GM19324 (cell line): ENCODE measurements around the gene FGB.

Experiments
- ATAC-seq: cut with Tn5 transposase; IDR thresholded peaks from one replicate; pipeline ENCODE4 v1.9.1; 2021; ENCODE audit warnings: mild to moderate bottlenecking, moderate library complexity; ENCODE audit not compliant: unreplicated experiment, low FRiP score

Gene FGB

DNA sequence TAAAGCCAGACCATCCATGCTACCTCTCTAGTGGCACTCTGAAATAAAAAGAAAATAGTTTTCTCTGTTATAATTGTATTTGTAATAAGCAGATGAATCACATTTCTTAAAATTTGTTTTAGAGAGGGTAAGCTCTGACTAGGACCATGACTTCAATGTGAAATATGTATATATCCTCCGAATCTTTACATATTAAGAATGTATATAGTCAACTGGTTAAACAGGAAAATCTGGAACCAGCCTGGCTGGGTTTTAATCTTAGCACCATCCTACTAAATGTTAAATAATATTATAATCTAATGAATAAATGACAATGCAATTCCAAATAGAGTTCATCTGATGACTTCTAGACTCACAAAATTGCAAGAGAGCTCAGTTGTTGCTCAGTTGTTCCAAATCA lies 1.5 kb downstream of the FGB start:
- ATAC-seq = no peak

DNA sequence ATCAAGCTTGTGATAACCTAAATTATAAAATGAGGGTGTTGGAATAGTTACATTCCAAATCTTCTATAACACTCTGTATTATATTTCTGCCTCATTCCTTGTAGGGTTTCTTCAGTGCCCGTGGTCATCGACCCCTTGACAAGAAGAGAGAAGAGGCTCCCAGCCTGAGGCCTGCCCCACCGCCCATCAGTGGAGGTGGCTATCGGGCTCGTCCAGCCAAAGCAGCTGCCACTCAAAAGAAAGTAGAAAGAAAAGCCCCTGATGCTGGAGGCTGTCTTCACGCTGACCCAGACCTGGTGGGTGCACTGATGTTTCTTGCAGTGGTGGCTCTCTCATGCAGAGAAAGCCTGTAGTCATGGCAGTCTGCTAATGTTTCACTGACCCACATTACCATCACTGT lies 2.9 kb downstream of the FGB start:
- no peak for ATAC-seq

DNA sequence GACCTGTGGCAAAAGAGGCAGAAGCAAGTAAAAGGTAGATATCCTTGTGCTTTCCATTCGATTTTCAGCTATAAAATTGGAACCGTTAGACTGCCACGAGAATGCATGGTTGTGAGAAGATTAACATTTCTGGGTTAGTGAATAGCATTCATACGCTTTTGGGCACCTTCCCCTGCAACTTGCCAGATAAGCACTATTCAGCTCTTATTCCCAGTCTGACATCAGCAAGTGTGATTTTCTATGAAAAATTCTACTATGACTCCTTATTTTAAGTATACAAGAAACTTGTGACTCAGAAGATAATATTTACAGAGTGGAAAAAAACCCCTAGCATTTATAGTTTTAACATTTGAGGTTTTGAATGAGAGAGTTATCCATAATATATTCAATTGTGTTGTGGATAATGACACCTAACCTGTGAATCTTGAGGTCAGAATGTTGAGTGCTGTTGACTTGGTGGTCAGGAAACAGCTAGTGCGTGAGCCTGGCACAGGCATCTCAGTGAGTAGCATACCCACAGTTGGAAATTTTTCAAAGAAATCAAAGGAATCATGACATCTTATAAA lies 3.9 kb downstream of the FGB start:
- ATAC-seq = no peak

DNA sequence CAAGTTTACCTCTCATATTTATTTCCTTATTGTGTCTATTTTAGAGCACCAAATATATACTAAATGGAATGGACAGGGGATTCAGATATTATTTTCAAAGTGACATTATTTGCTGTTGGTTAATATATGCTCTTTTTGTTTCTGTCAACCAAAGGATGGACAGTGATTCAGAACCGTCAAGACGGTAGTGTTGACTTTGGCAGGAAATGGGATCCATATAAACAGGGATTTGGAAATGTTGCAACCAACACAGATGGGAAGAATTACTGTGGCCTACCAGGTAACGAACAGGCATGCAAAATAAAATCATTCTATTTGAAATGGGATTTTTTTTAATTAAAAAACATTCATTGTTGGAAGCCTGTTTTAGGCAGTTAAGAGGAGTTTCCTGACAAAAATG lies 6.2 kb downstream of the FGB start:
- ATAC-seq = no peak

DNA sequence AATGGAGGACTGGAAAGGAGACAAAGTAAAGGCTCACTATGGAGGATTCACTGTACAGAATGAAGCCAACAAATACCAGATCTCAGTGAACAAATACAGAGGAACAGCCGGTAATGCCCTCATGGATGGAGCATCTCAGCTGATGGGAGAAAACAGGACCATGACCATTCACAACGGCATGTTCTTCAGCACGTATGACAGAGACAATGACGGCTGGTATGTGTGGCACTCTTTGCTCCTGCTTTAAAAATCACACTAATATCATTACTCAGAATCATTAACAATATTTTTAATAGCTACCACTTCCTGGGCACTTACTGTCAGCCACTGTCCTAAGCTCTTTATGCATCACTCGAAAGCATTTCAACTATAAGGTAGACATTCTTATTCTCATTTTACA lies 6.8 kb downstream of the FGB start:
- no peak for ATAC-seq

DNA sequence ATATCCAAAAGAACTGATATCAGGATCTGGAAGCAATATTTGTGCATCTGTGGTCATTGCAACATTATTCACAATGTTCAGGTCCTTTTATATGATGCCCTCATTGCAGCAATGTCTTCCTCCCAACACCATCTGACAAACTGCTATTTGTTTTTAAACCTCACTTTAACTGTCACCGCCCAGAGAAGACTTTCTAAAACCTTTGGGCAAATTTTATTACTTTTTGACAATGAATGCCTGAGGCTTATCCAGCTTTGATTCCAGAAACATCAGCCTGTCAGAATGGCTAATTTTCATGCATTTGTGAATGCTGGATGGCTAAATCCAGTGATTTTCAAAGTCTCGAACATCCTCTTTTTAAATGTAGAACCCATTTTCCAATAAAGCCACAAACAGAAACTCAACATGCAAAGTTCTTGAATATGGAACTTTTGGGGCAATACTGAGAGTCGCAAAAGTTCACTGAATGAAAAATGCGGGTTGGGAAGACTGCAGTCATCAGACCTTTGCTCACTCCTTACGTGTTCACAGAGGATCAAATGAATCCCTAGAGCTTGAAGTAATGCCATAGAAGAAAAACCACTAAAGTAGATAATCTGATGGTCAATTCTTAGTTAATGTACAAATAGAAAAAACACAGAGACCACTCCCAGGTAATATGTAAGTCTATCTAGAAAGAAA lies 10.5 kb downstream of the FGB start:
- ATAC-seq = no peak

DNA sequence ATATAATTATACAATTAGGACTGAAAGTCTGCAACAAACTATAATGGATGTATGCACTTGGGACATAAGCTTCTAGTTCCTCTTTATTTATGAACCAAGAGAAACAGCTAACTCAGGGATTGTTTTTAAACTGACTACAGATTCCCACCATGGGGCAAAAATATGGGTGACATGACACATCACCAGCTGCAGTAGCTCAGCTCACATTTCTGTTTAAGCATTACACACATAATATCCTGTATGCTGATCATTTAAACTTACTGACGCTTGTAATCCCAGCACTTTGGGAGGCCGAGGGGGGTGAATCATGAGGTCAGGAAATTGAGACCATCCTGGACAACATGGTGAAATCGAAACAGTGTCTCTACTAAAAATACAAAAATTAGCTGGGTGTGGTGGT lies 11.5 kb downstream of the FGB start:
- no peak for ATAC-seq

DNA sequence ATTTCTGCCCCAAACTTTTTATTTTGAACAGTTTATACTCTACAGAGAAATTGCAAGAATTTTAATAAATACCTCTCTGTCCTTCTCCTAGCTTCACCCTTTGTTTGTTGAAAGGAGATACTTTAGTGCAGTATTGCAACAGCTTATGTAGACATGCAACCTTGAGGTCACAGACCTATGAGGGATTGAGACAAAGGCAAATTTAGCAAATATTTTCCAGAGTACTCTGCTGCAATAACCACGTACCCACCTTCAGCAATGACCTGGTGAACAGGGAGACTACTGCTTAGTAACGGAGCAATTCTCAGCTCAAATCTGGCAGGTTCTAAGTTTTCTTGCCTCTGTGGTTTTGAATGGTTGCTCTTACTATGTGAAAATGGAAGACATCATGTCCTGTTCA lies 14.5 kb downstream of the FGB start:
- no peak for ATAC-seq

DNA sequence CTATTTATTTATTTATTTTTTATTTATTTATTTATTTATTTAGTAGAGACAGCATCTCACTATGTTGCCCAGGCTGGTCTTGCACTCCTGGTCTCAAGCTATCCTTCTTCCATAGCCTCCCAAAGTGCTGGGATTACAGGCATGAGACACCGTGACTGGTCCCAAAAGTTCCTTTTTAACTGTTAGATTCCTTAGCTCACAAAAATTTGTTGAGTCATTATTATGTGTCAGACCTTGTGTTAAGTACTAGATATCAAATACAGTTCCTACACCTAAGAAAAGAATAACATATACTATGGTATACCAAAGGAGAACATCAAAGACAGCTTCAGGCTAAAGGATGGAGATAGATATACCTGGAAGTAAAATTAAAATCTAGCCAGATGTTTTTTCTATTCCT lies 16.1 kb downstream of the FGB start:
- ATAC-seq = no peak

DNA sequence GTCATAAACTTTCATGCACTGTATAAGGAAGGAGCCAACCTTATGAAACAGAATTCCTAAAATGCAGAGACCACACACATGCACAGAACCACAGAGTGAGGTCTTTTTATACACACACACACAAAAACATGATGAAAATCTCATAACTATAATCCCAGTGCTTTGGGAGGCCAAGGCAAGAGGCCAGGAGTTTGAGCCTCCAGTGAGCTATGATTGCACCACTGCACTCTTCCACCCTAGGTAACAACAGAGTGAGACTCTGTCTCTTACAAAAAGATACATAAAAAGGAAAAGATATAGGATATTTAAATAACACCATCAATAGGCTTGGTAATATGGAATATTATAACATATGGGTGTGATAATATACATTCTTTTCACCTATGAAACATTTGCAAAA lies 17.1 kb downstream of the FGB start:
- no peak for ATAC-seq

DNA sequence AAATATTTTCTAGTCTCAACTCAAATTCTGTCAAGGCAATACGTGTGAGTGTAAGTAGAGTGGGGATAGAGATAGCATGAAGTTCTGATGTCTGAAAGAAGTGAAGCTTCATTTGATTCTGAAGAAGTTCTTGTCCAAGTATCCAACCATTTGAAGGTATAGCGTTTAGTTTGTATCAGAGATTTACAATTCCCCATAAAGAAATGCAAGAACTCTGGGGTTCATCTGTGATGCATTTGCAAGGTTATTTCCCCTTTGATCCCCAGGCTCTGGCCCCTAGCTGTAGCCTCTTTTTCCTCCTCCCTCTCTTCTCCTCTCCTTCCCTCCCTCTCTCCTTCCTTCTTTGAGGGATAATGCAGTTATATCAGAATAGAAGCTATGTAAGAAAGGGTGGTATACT lies 19.9 kb downstream of the FGB start:
- no peak for ATAC-seq

DNA sequence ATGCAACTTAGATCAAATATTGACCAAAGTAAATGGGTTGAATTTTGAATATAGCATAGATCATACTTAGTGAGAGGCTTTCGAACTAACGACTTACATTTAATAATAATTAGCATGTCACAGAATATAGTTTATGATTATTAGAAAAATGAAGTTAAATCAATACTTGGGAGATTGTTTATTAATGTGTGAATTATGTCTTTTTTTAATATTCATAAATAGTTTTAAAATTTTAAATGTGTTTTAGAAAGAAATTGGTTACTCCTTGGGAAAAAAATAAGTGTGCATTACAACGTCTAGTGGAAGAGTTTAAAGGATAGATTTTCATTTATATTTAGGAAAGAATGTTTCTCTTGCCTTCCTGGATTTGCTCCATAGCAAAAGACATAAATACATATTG lies 20.4 kb downstream of the FGB start:
- no peak for ATAC-seq

DNA sequence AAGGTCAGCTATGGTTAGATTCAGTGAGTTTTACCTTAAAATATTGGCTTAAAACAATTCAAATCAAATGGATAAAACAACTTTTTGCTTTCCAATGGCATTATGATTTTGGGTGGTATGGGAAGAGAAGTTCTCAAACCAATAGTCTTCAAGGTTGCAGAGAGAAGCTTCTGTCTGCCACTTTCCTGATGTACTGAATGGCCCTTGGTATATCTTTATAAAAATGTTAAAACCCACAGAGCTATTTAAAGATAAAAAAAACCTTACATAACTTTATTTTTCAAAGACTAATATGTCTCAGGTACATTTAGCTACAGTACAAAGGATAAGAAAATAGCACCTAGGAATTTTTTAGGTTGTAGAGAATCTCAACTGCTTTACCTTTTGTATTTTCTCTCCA lies 20.9 kb downstream of the FGB start:
- ATAC-seq = no peak

DNA sequence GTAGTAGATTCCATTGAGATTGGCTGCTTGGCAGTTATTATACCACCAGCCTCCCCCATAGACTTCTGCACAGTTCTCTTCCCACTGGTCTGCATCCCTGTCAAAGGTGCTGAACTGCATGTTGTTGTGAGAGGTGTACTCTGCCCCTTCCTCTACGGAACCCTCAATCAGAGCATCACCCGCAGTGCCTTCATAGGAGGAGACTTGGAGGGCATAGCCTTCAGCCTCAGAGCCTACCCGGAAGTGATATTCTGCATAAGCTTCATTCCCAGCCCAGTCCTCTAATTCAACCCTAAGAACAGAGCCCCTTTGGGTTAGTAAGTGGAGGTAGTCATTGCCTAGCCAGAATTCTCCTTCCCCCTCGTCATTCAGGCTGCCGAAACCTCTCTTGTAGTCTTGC lies 21.4 kb downstream of the FGB start:
- no peak for ATAC-seq

DNA sequence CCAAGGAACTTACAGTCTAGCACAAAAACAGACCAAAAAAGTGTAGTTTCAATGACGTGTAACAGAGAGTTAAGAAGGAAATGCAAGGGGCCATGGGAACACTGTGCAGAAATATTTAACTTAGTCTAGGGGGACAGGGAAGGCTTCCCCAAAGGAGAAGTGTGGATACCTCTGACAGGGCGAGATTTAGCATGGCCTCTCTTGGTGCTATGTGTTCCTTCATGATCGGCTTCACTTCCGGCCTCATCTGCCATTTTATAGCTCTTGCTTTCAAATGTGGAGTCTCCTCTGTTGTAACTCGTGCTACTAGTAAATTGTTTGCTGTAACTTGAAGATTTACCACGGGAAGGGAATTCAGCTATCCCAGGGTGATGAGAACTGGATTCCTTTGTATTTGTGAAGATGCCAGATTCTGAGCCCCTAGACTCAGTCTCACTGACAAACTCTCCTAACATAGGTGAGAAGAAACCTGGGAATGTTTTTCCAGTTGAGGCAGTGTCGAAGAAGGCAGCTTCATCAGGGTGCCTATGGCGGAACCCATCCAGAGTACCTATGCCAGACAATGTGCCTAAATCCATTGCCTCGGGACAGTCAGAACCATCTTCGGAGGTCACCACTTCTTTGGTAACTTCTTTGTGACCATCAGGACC lies 22.7 kb downstream of the FGB start:
- ATAC-seq = no peak

DNA sequence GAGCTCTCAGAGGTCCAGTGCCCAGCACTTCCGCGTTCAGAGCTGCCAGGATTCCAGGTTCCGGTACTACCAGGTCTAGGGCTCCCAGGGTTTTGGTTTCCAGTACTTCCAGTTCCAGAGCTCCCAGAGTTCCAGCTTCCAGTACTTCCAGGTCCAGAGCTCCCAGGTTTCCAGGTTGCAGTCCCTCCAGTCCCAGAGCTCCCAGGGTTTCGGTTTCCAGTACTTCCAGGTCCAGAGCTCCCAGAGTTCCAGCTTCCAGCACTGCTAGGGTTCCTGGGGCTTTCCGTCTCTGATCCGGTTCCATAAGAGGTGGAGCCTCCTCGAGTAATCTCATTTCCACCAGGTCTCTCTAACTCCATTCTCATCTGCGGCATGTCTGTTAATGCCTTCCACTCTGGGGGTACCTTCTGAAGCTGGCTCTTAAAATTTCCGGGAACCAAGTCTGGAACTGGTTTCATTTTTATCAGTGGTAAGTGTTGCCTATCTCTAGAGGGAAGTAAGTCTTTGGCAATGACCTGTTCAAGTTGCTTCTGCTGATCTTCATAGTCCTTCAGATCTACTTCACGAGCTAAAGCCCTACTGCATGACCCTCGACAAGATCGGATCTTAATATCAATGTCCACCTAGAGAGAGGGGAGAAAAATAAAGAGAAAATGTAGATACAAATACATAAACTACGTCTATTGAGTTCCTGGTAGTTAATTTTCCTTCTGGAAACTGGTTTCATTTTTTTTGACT lies 23.7 kb downstream of the FGB start:
- no peak for ATAC-seq

DNA sequence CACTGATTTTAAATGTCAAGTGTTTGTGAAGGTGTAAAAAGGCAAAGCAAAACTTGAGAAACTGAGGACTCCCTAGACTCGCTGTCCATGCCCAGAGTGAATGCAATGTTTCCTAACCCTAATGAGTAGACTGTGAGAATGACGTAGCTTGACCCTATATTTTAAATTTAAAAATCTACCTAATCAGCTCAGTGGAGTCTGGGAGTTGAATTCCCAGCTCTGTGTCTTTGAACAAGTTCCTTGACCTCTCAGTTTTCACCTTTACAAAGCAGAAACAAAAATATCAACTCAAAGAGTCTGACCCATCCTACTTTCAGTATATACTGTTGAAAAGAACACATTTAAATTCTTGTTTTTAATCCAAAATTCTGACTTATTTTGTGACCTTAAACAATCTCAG lies 25.4 kb downstream of the FGB start:
- no peak for ATAC-seq

DNA sequence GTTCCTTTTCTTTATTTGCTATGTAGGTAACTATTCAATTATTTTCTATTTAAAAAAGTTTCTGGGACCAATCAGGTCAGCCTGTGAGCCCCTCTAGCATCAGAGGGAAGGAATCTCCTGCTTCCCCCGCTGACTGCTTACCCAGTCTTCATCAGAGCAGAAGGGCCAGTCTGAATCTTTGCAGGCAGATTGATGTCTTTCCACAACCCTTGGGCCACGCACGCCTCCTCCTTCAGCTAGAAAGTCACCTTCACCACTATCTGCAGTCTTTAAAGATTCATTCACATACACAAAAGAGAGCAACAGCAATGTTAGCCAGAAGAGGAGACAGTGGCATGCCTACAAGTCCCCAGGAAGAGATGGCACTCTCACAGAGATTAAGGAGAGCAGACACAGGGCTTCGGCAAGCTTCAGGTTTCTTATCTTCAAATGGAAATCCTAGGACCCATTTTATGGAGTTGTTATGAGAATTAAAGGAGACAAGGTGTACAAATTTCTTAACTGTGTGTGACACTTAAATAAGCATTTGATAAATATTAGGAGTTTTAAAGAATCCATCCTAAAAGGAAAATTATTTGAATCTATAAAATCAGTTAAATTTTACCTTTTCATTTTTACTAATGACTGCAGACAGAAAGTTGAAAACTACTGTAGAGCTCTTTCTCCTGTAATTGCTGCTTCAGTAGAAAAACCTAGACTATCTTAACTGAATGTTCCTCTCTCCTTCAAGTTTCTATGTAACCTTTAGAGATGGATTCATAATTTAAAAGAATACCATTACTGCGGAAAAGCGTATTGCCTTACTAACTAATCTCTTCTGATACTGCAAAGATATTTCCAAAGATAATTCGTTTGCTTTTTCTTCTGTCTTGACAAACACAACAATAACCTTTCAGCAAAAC lies 26.7 kb downstream of the FGB start:
- ATAC-seq = no peak

DNA sequence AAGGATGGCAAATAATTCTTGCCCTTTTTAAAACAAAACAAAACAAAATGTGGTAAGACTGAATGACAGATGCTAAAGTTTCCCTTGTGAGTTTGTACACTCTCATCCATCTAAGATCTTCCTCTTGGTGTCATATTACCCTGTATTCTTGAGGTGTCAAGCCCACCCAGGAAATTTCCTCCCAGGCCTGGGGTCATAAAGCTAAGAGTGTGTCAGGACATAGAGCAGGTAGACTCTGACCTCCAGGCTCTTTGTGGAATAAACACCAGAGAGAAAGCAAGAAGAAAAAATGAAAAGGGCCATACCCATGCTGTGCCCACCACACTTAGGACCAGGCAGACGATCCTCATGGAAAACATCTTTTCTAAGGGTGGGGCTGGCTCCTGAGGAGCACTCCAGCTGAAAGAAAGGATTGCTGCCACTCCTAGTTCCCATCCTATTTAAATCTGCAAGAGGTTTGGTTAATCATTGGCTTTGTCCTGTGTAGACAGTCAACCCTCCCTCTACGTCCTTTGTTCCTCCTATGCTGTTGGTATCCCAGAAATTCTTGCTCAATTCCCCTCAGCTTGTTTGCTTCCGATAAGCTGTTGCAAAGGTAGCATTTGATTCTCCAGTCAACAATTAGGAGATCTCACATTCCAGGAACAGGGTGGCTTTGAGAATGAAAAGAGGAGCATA lies 27.7 kb downstream of the FGB start, which contains the start of gene FGA:
TSS of gene FGA (minus strand) at position 414 of the 678 bp plus-strand sequence. CDS start at position 359, 55 bp downstream.
- ATAC-seq = no peak

DNA sequence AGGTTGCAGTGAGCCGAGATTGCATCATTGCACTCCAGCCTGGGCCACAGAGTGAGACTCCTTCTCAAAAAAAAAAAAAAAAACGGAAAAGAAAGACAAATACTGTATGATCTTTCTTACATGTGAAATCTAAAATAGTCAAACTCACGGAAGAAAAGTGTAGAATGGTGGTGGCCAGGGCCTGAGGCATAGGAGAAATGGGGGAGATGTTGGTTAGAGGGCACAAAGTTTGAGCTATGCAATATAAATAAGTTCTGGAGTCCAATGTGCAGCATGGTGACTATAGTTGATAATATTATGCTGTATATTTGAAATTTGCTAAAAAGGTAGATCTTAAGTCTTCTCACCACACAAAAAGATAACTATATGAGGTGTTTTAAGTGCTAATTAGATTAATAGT lies 29.1 kb downstream of the FGB start:
- no peak for ATAC-seq
